ENCODE data around the gene CD24. TPM values are rescaled to one million over a fixed set of nuclear protein-coding genes. Genes with fewer than 3 reads are reported as not detected.

CD24 gene
- total and polyA plus RNA-seq, 2 donors (not counting 1 experiment from before 2014, with no cell fraction given), result 69.9 to 113 TPM

DNA sequence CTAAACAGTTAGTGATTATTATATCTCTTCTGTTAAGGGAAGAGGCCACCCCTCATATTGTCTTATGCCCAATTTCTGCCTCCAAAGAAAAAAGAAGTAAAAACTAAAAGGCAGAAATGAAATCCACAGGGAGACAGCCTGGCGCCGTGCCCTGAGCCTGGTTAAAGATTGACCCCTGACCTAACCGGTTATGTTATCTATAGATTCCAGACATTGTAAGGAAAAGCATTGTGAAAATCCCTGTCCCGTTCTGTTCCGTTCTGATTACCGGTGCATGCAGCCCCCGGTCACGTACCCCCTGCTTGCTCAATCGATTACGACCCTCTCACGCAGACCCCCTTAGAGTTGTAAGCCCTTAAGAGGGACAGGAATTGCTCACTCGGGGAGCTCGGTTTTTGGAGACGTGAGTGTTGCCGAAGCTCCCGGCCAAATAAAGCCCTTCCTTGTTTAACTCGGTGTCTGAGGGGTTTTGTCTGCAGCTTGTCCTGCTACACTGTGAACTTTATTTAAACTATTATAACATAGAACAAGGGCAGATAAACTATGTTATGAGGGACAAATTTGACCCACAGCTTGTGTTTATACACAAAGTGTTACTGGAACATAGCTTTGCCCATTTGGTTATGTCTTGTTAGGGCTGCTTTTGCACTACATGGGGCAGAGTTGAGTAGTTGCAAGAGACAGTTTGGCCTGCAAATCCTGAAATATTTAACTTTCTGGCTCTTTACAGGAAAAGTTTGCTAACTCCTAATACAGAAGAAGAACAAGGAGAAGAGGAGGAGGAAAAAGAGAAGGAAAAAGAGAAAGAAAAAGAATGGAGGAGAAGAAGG is 49.6 kb downstream of the CD24 start:
- H3K9me3 ChIP-seq (ENCODE audit: control extremely low read depth in 1 of 3, control insufficient read depth in 2 of 3, insufficient read depth in 1 of 3, low read length in 2 of 3), result no peaks in the 10 kb centered on the region
- H3K27ac ChIP-seq (ENCODE audit: low read length in 2 of 2), result no peak overlapping the region
- H3K9ac ChIP-seq (ENCODE audit: low read length), result no peak overlapping the region
- Mint-ChIP-seq H3K27ac (no peak overlapping the region), H3K9me3 (ENCODE audit: insufficient read depth) (no peaks in the 10 kb centered on the region), H3K4me1 (peaks cover 7% of the 10 kb centered on the region), H3K4me3 (no peak overlapping the region), H3K27me3 (peaks cover 11% of the 10 kb centered on the region)
- ATAC-seq (ENCODE audit: low read depth) (no peak), DNase-seq (no peak)
- no peaks in the 10 kb centered on the region for H3K36me3 ChIP-seq (replicated peaks in 1 of 2; ENCODE audit: control extremely low read depth in 1 of 2, control insufficient read depth in 1 of 2, extremely low read depth in 1 of 2, insufficient read depth in 2 of 2, low read length in 1 of 2)
- TF ChIP-seq, protein P1, sequence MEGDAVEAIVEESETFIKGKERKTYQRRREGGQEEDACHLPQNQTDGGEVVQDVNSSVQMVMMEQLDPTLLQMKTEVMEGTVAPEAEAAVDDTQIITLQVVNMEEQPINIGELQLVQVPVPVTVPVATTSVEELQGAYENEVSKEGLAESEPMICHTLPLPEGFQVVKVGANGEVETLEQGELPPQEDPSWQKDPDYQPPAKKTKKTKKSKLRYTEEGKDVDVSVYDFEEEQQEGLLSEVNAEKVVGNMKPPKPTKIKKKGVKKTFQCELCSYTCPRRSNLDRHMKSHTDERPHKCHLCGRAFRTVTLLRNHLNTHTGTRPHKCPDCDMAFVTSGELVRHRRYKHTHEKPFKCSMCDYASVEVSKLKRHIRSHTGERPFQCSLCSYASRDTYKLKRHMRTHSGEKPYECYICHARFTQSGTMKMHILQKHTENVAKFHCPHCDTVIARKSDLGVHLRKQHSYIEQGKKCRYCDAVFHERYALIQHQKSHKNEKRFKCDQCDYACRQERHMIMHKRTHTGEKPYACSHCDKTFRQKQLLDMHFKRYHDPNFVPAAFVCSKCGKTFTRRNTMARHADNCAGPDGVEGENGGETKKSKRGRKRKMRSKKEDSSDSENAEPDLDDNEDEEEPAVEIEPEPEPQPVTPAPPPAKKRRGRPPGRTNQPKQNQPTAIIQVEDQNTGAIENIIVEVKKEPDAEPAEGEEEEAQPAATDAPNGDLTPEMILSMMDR (IDR thresholded peaks at IDR 0.05), result peak; percentile 13
- TF ChIP-seq EZH2 (IDR thresholded peaks at IDR 0.05; ENCODE audit: borderline replicate concordance, insufficient read depth, low read depth, low read length, poor library complexity, severe bottlenecking), result no peak
- CTCF ChIA-PET, result interaction anchor here (0.6 to 1.7 kb wide), 2 partner anchors 54 to 65 kb away, joined by 4 to 5 read pairs; no protein-coding TSS in a partner anchor
- H3K4me3 ChIP-seq (ENCODE audit: control extremely low read depth in 1 of 5, extremely low read depth in 1 of 5, insufficient read depth in 1 of 5, low read depth in 2 of 5, low read length in 4 of 5), result no peak overlapping the region
- no peak overlapping the region for H2AFZ ChIP-seq (ENCODE audit: insufficient read depth, low read depth, low read length, poor library complexity, severe bottlenecking)
- H3K4me1 ChIP-seq (ENCODE audit: control insufficient read depth in 2 of 2, insufficient read depth in 2 of 2, low read length in 2 of 2), result no peaks in the 10 kb centered on the region
- POLR2A ChIA-PET, result no interaction called here
- H4K20me1 ChIP-seq (ENCODE audit: control insufficient read depth, insufficient read depth, low read length, poor library complexity, severe bottlenecking), result no peaks in the 10 kb centered on the region
- WGBS (ENCODE audit: insufficient coverage), result 26% methylated on average over 10 of the region's 17 CpGs
- H3K27me3 ChIP-seq (replicated peaks in 1 of 4; ENCODE audit: control extremely low read depth in 1 of 4, control insufficient read depth in 3 of 4, insufficient read depth in 4 of 4, low read length in 3 of 4), result peaks cover 0 to 9% (median 5%) of the 10 kb centered on the region in 4 experiments
- intact Hi-C loops (cut with micrococcal nuclease), result no loop called here
- no peaks in the 10 kb centered on the region for H3K79me2 ChIP-seq (ENCODE audit: control insufficient read depth, insufficient read depth, low read length)
- no peak overlapping the region for H3K4me2 ChIP-seq (replicated peaks; ENCODE audit: low read depth, low read length, poor library complexity, severe bottlenecking)

GRCh38 chr6:106922626-106923025 is 51.9 kb downstream of the CD24 start:
- Mint-ChIP-seq H3K27ac (no peak overlapping the region), H3K9me3 (ENCODE audit: insufficient read depth) (no peaks in the 10 kb centered on the region), H3K4me1 (peaks cover 7% of the 10 kb centered on the region), H3K4me3 (no peak overlapping the region), H3K27me3 (peaks cover 15% of the 10 kb centered on the region)
- H4K20me1 ChIP-seq (ENCODE audit: control insufficient read depth, insufficient read depth, low read length, poor library complexity, severe bottlenecking), result no peaks in the 10 kb centered on the region
- 95% methylated on average over 2 of the region's 4 CpGs for WGBS (ENCODE audit: insufficient coverage)
- no peak overlapping the region for H2AFZ ChIP-seq (ENCODE audit: insufficient read depth, low read depth, low read length, poor library complexity, severe bottlenecking)
- H3K4me1 ChIP-seq (ENCODE audit: control insufficient read depth in 2 of 2, insufficient read depth in 2 of 2, low read length in 2 of 2), result no peaks in the 10 kb centered on the region
- no peaks in the 10 kb centered on the region for H3K36me3 ChIP-seq (replicated peaks in 1 of 2; ENCODE audit: control extremely low read depth in 1 of 2, control insufficient read depth in 1 of 2, extremely low read depth in 1 of 2, insufficient read depth in 2 of 2, low read length in 1 of 2)
- DNase-seq, result no peak
- intact Hi-C loops (cut with micrococcal nuclease), result no loop called here
- no peak overlapping the region for H3K4me3 ChIP-seq (ENCODE audit: control extremely low read depth in 1 of 5, extremely low read depth in 1 of 5, insufficient read depth in 1 of 5, low read depth in 2 of 5, low read length in 4 of 5)
- no peak overlapping the region for H3K4me2 ChIP-seq (replicated peaks; ENCODE audit: low read depth, low read length, poor library complexity, severe bottlenecking)
- TF ChIP-seq, protein P1 (IDR thresholded peaks at IDR 0.05), result no peak
- no peak for TF ChIP-seq EZH2 (IDR thresholded peaks at IDR 0.05; ENCODE audit: borderline replicate concordance, insufficient read depth, low read depth, low read length, poor library complexity, severe bottlenecking)
- no peak overlapping the region for H3K27ac ChIP-seq (ENCODE audit: low read length in 2 of 2)
- ChIA-PET CTCF (no interaction called here), POLR2A (no interaction called here)
- no peaks in the 10 kb centered on the region for H3K79me2 ChIP-seq (ENCODE audit: control insufficient read depth, insufficient read depth, low read length)
- no peaks in the 10 kb centered on the region for H3K9me3 ChIP-seq (ENCODE audit: control extremely low read depth in 1 of 3, control insufficient read depth in 2 of 3, insufficient read depth in 1 of 3, low read length in 2 of 3)
- no peak for ATAC-seq (ENCODE audit: low read depth)
- H3K9ac ChIP-seq (ENCODE audit: low read length), result no peak overlapping the region
- H3K27me3 ChIP-seq (replicated peaks in 1 of 4; ENCODE audit: control extremely low read depth in 1 of 4, control insufficient read depth in 3 of 4, insufficient read depth in 4 of 4, low read length in 3 of 4), result peaks cover 0 to 9% (median 5%) of the 10 kb centered on the region in 4 experiments
